Epidermal melanocyte (primary cell): ENCODE results near the gene ABCC3.

Experiments used
- DNase-seq: peaks from one replicate; pipeline ENCODE4 v3.0.0; 2011; ENCODE audit warnings: low spot score; ENCODE audit not compliant: insufficient read length

The ABCC3 gene

DNA sequence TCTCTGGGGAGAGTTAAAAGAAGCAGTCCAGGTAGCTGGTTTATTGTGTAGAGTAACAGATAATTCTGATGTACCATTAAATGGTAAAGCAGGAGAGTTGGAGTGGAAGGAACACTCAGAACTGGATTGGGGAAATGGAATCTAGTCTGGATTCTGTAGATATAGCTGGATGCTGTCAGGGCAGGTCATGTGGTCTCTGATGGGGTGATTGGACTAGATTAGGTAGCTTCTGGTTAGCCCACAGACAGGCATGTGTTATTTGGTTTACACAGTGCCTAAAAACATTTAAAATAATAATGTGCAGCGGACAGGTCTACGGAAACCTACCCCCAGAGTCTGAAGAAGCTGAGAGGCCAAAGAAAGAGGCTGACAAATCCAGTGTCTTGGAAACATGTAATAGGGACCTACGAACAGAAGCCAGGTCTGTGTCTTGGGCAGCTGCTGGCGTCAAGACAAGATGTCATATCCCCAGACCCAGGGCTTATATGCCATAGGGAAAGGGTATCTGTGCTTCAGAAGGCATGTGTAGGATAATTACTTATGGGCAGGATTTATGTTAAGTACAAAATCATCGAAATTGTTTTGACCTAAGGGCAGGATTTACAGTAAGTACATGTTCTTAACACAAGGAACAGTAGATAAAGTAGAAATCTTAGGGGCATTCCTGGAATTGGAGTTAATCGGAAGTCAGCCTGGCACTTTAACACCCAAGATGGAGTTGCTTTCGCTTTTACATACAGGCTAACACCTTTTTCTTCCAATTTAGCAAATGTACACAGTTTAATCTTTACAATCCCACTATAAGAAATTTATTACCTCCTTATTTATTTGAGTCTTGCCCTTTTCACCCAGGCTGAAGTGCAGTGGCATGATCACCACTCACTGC, 97.1 kb downstream of the ABCC3 start:
- no peak for DNase-seq

DNA sequence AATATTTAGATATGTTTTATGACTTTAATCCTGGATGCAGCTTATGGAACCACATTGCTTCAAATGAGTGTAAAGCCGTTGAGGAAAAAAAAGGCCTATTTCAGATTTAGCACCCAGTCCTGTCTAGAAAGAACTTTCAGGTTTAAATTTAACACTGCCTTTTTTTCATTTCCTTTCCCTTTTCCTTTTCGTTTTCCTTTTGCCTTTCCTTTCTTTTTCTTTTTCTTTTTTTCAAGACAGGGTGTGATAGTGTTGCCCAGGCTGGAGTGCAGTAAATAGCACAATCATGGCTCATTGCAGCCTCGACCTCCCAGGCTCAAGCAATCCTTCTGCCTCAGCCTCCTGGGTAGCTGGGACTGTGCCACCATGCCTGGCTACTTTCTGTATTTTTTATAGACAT, 100.6 kb downstream of the ABCC3 start:
- DNase-seq, result no peak

DNA sequence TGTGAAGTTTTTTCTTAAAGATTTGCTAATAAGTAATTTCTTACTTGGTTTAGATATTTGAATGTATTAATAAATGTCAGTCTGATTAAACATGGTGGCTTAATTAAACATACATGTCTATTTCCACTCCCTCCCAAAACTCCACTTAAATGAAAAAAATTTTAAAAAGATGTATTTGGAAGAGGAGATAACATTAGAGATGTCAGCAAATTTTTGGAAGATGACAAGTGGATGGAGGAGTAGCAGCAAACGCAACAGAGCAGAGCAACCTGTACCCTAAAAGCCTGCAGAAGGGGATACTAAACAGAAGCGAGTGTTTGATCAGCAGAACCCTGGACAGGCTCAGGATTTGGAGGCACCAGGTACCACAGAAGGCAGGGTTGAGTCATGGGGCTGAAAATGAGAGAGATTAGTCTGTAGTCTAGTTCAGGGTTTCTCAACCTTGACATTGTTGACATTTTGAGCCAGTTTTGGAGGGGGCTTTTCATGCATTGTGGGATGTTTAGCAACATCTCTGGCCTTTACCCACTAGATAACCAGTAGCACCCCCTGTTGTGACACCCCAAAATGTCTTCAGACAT, 102.5 kb downstream of the ABCC3 start:
- DNase-seq, result no peak

DNA sequence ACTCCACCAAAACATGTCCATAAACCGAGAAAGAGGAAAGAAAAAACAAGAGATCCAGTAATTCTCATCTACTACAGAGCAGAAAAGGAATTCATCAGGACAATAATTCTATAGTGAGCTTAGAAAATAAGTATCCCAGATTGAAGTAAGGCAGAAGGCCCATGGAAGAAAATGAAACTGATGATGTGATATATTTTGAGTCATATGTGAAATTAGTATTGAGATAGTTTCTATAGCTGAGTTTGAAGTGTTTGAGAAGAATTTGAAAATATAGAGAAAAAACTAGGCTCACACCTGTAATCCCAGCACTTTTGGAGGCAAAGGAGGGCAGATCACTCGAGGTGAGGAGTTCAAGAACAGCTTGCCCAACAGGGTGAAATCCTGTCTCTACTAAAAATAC, 104.4 kb downstream of the ABCC3 start:
- DNase-seq, result no peak
